SK-N-SH (cell line): ENCODE measurements around the gene UQCRHL.

Source experiments
- CHD2 ChIP-seq: fragments of 150-350 bp; IDR thresholded peaks from 2 replicates; pipeline ENCODE4 v1.6.1; 2018; ENCODE audit warnings: low read length; ENCODE audit not compliant: partially characterized antibody
- EP300 ChIP-seq, 2 experiments: IDR thresholded peaks; 2 replicates each; pipeline versions ENCODE4 v1.4.0 to v1.6.1; 2012; ENCODE audit warnings: borderline replicate concordance in 1 of 2, low read depth in 1 of 2, low read length in 1 of 2
- EZH2phosphoT487 ChIP-seq: fragments of 200-600 bp; sonication (generic); IDR thresholded peaks from 2 replicates; pipeline ENCODE4 v1.6.1; 2017; ENCODE audit warnings: low read depth, mixed run types, mild to moderate bottlenecking, antibody characterized with exemption, moderate library complexity, borderline replicate concordance
- GATA2 ChIP-seq: sonication (generic); formaldehyde crosslinking; IDR thresholded peaks from 2 replicates; pipeline ENCODE4 v1.5.0; 2020; ENCODE audit warnings: mild to moderate bottlenecking, missing genetic modification reagents
- JUND ChIP-seq: IDR thresholded peaks from 2 replicates; pipeline ENCODE4 v1.4.0; 2012
- MXI1 ChIP-seq: IDR thresholded peaks from 2 replicates; pipeline ENCODE4 v1.6.1; 2012; ENCODE audit warnings: mild to moderate bottlenecking, low read depth, low read length, improper control_type of control experiment
- POLR2AphosphoS5 ChIP-seq: IDR thresholded peaks from 2 replicates; pipeline ENCODE4 v1.6.1; 2012; ENCODE audit warnings: low read depth, low read length
- TAF1 ChIP-seq: IDR thresholded peaks from 2 replicates; pipeline ENCODE4 v1.6.1; 2012; ENCODE audit warnings: low read depth, mild to moderate bottlenecking, low read length, moderate library complexity, borderline replicate concordance
- TF ChIP-seq, protein P1 (sequence below): fragments of 200-600 bp; sonication (generic); IDR thresholded peaks from 2 replicates; pipeline ENCODE4 v1.6.1; 2017; ENCODE audit warnings: antibody characterized with exemption, mild to moderate bottlenecking, moderate library complexity
- TF ChIP-seq, protein P2 (sequence below): IDR thresholded peaks from 2 replicates; pipeline ENCODE4; 2012
- TF ChIP-seq, protein P3 (sequence below): IDR thresholded peaks from 2 replicates; pipeline ENCODE4 v1.4.0; 2012; ENCODE audit warnings: low read depth, borderline replicate concordance
- TF ChIP-seq, protein P4 (sequence below): IDR thresholded peaks from 2 replicates; pipeline ENCODE4 v1.6.1; 2012; ENCODE audit warnings: mild to moderate bottlenecking, low read depth, low read length, moderate library complexity
- TF ChIP-seq, protein P5 (sequence below): IDR thresholded peaks from 2 replicates; pipeline ENCODE4 v1.4.0; 2012; ENCODE audit warnings: low read depth, borderline replicate concordance
- TF ChIP-seq, protein P6 (sequence below): fragments of 150-350 bp; IDR thresholded peaks from 2 replicates; pipeline ENCODE4 v1.6.1; 2017; ENCODE audit warnings: antibody characterized with exemption, low read length, low read depth, borderline replicate concordance

DNA sequence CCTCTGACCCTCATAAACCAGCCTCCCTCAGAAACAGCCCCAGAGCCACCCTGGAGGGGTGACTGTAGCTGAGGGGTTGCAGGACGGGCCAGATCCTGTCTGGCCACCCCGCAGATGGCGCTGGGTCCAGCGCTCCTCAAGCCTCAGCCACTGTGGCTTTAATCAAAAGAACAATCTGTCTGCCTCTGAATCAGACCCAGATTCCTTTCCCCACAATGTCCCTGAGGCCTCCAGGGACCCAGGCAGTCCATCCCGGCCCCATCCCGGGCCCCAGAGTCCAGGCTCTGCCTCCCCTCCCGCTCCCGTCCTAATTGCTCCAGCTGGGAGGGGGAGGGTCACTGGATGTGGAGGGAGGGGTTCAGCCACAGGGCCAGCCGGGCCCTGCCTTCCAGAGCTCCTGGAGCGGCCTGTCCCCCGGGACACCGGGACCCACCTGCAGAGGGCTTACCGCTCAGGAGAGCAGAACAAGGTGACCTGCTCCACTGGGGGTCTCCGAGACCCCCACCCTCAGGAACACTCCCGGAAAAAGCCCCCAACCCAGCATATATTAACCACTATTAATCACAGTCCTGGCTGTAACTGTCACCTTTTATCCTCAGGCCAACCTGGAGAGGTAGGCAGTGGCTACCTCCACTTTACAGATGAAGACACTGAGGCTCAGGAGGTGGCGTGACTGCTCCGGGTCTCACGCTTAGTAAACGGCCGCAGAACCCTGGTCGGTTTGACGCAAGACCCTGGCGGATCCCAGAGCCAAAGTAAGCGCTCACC lies 49.7 kb downstream of the UQCRHL start:
- peak; percentile 88 for TF ChIP-seq GATA2
- TF ChIP-seq, protein P1, sequence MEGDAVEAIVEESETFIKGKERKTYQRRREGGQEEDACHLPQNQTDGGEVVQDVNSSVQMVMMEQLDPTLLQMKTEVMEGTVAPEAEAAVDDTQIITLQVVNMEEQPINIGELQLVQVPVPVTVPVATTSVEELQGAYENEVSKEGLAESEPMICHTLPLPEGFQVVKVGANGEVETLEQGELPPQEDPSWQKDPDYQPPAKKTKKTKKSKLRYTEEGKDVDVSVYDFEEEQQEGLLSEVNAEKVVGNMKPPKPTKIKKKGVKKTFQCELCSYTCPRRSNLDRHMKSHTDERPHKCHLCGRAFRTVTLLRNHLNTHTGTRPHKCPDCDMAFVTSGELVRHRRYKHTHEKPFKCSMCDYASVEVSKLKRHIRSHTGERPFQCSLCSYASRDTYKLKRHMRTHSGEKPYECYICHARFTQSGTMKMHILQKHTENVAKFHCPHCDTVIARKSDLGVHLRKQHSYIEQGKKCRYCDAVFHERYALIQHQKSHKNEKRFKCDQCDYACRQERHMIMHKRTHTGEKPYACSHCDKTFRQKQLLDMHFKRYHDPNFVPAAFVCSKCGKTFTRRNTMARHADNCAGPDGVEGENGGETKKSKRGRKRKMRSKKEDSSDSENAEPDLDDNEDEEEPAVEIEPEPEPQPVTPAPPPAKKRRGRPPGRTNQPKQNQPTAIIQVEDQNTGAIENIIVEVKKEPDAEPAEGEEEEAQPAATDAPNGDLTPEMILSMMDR: 0 out of 2 replicates have a peak, but pooled peaks have one; percentile 7
- TF ChIP-seq EZH2phosphoT487: no peak
- TF ChIP-seq POLR2AphosphoS5: no peak
- TF ChIP-seq, protein P2, sequence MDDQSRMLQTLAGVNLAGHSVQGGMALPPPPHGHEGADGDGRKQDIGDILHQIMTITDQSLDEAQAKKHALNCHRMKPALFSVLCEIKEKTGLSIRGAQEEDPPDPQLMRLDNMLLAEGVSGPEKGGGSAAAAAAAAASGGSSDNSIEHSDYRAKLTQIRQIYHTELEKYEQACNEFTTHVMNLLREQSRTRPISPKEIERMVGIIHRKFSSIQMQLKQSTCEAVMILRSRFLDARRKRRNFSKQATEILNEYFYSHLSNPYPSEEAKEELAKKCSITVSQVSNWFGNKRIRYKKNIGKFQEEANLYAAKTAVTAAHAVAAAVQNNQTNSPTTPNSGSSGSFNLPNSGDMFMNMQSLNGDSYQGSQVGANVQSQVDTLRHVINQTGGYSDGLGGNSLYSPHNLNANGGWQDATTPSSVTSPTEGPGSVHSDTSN: no peak
- TF ChIP-seq CHD2: peak; percentile 37
- no peak for TF ChIP-seq TAF1
- TF ChIP-seq EP300 (IDR thresholded peaks at IDR 0.05; ENCODE audit: borderline replicate concordance in 1 of 2, low read depth in 1 of 2, low read length in 1 of 2): peak in 1 of 2 experiments; percentile 66; a peak in 2 of 4 replicates
- TF ChIP-seq, protein P3, sequence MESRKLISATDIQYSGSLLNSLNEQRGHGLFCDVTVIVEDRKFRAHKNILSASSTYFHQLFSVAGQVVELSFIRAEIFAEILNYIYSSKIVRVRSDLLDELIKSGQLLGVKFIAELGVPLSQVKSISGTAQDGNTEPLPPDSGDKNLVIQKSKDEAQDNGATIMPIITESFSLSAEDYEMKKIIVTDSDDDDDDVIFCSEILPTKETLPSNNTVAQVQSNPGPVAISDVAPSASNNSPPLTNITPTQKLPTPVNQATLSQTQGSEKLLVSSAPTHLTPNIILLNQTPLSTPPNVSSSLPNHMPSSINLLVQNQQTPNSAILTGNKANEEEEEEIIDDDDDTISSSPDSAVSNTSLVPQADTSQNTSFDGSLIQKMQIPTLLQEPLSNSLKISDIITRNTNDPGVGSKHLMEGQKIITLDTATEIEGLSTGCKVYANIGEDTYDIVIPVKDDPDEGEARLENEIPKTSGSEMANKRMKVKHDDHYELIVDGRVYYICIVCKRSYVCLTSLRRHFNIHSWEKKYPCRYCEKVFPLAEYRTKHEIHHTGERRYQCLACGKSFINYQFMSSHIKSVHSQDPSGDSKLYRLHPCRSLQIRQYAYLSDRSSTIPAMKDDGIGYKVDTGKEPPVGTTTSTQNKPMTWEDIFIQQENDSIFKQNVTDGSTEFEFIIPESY: no peak
- no peak for TF ChIP-seq JUND
- TF ChIP-seq, protein P4, sequence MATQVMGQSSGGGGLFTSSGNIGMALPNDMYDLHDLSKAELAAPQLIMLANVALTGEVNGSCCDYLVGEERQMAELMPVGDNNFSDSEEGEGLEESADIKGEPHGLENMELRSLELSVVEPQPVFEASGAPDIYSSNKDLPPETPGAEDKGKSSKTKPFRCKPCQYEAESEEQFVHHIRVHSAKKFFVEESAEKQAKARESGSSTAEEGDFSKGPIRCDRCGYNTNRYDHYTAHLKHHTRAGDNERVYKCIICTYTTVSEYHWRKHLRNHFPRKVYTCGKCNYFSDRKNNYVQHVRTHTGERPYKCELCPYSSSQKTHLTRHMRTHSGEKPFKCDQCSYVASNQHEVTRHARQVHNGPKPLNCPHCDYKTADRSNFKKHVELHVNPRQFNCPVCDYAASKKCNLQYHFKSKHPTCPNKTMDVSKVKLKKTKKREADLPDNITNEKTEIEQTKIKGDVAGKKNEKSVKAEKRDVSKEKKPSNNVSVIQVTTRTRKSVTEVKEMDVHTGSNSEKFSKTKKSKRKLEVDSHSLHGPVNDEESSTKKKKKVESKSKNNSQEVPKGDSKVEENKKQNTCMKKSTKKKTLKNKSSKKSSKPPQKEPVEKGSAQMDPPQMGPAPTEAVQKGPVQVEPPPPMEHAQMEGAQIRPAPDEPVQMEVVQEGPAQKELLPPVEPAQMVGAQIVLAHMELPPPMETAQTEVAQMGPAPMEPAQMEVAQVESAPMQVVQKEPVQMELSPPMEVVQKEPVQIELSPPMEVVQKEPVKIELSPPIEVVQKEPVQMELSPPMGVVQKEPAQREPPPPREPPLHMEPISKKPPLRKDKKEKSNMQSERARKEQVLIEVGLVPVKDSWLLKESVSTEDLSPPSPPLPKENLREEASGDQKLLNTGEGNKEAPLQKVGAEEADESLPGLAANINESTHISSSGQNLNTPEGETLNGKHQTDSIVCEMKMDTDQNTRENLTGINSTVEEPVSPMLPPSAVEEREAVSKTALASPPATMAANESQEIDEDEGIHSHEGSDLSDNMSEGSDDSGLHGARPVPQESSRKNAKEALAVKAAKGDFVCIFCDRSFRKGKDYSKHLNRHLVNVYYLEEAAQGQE: no peak
- TF ChIP-seq, protein P5, sequence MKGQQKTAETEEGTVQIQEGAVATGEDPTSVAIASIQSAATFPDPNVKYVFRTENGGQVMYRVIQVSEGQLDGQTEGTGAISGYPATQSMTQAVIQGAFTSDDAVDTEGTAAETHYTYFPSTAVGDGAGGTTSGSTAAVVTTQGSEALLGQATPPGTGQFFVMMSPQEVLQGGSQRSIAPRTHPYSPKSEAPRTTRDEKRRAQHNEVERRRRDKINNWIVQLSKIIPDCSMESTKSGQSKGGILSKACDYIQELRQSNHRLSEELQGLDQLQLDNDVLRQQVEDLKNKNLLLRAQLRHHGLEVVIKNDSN: no peak
- peak; percentile 32 for TF ChIP-seq MXI1
- TF ChIP-seq, protein P6, sequence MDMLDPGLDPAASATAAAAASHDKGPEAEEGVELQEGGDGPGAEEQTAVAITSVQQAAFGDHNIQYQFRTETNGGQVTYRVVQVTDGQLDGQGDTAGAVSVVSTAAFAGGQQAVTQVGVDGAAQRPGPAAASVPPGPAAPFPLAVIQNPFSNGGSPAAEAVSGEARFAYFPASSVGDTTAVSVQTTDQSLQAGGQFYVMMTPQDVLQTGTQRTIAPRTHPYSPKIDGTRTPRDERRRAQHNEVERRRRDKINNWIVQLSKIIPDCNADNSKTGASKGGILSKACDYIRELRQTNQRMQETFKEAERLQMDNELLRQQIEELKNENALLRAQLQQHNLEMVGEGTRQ: no peak; the same call in 1 of the 2 replicates
